Measurements from ENCODE around the gene PROSER2. TPM values are rescaled to one million over a fixed set of nuclear protein-coding genes. Genes with fewer than 3 reads are reported as not detected.

PROSER2 gene
- total and polyA plus RNA-seq, 4 donors: 6.5 to 24.9 (median 9.9) TPM

GRCh38 chr10:11810973-11811372, 12.2 kb upstream of the PROSER2 start:
- no peaks in the 10 kb centered on the region for H3K27me3 ChIP-seq (ENCODE audit: control insufficient read depth in 4 of 4, insufficient read depth in 4 of 4, low read length in 3 of 4)
- no peaks in the 10 kb centered on the region for H3K9me3 ChIP-seq (ENCODE audit: control insufficient read depth in 4 of 4, low read length in 3 of 4)
- TF ChIP-seq HNF4G (IDR thresholded peaks at IDR 0.05): no peak
- TF ChIP-seq RAD21 (IDR thresholded peaks at IDR 0.05): no peak
- TF ChIP-seq FOXA1 (IDR thresholded peaks at IDR 0.05): no peak
- no peak for TF ChIP-seq HNF4A (conservative IDR thresholded peaks at IDR 0.05)
- no peak for TF ChIP-seq FOXA2 (IDR thresholded peaks at IDR 0.05)
- no peak for TF ChIP-seq RXRA (IDR thresholded peaks at IDR 0.05)
- TF ChIP-seq GABPA (IDR thresholded peaks at IDR 0.05 in 1 of 2, conservative IDR thresholded peaks at IDR 0.05 in 1 of 2): no peak
- no peak for TF ChIP-seq ATF3 (IDR thresholded peaks at IDR 0.05)
- TF ChIP-seq REST (IDR thresholded peaks at IDR 0.05): no peak
- TF ChIP-seq JUND (IDR thresholded peaks at IDR 0.05): no peak
- TF ChIP-seq NR2F2 (IDR thresholded peaks at IDR 0.05): no peak
- TF ChIP-seq CTCF (IDR thresholded peaks at IDR 0.05; ENCODE audit: low read depth, low read length, missing input control): no peak
- H3K36me3 ChIP-seq (ENCODE audit: control insufficient read depth in 4 of 4, insufficient read depth in 3 of 4, low read depth in 1 of 4, low read length in 3 of 4): no peaks in the 10 kb centered on the region
- no peaks in the 10 kb centered on the region for H3K4me1 ChIP-seq (ENCODE audit: control insufficient read depth in 4 of 4, insufficient read depth in 4 of 4, low read length in 3 of 4)
- WGBS: 85% methylated on average over 6 of the region's 6 CpGs
- no peak overlapping the region for H3K9ac ChIP-seq (ENCODE audit: low read depth in 1 of 2, low read length in 2 of 2)
- DNase-seq (ENCODE audit: low spot score): no peak
- H3K27ac ChIP-seq (ENCODE audit: low read depth in 1 of 2, low read length in 2 of 2): no peak overlapping the region
- H3K4me3 ChIP-seq (ENCODE audit: low read depth in 1 of 3, low read length in 3 of 3): no peak overlapping the region

GRCh38 chr10:11813177-11813576, 10.0 kb upstream of the PROSER2 start:
- Histone ChIP-seq H3K9me3 (ENCODE audit: control insufficient read depth in 4 of 4, low read length in 3 of 4) (no peaks in the 10 kb centered on the region), H3K4me1 (ENCODE audit: control insufficient read depth in 4 of 4, insufficient read depth in 4 of 4, low read length in 3 of 4) (no peaks in the 10 kb centered on the region), H3K9ac (ENCODE audit: low read depth in 1 of 2, low read length in 2 of 2) (no peak overlapping the region), H3K27me3 (ENCODE audit: control insufficient read depth in 4 of 4, insufficient read depth in 4 of 4, low read length in 3 of 4) (no peaks in the 10 kb centered on the region), H3K36me3 (ENCODE audit: control insufficient read depth in 4 of 4, insufficient read depth in 3 of 4, low read depth in 1 of 4, low read length in 3 of 4) (no peaks in the 10 kb centered on the region), H3K4me3 (ENCODE audit: low read depth in 1 of 3, low read length in 3 of 3) (no peak overlapping the region), H3K27ac (ENCODE audit: low read depth in 1 of 2, low read length in 2 of 2) (no peak overlapping the region)
- DNase-seq (ENCODE audit: low spot score): no peak
- 95% methylated on average over 7 of the region's 7 CpGs for WGBS
- no peak for TF ChIP-seq TAF1 (conservative IDR thresholded peaks at IDR 0.05)
- TF ChIP-seq RAD21 (IDR thresholded peaks at IDR 0.05): no peak
- no peak for TF ChIP-seq HNF4A (conservative IDR thresholded peaks at IDR 0.05)
- no peak for TF ChIP-seq HNF4G (IDR thresholded peaks at IDR 0.05)
- no peak for TF ChIP-seq FOXA1 (IDR thresholded peaks at IDR 0.05)
- no peak for TF ChIP-seq NR2F2 (IDR thresholded peaks at IDR 0.05)
- TF ChIP-seq ZBTB33 (IDR thresholded peaks at IDR 0.05): no peak
- no peak for TF ChIP-seq MAX (IDR thresholded peaks at IDR 0.05)
- no peak for TF ChIP-seq SP1 (IDR thresholded peaks at IDR 0.05)
- no peak for TF ChIP-seq ATF3 (IDR thresholded peaks at IDR 0.05)
- TF ChIP-seq EGR1 (IDR thresholded peaks at IDR 0.05; ENCODE audit: low read depth in 2 of 2): no peak

All from liver (tissue), 9 donors.